OCI-LY1 (cell line): ENCODE data around the gene PCSK7.

ENCODE experiments used
- H2AFZ ChIP-seq: fragments of 200-600 bp; sonication (generic), shearing (Covaris generic); 2 replicates; pipeline ENCODE4 v1.6.0; 2014; ENCODE audit warnings: antibody characterized with exemption, mild to moderate bottlenecking, low read length
- H3F3A ChIP-seq: fragments of 200-600 bp; sonication (generic), shearing (Covaris generic); 2 replicates; pipeline ENCODE4 v1.6.0; 2014; ENCODE audit warnings: mild to moderate bottlenecking, antibody characterized with exemption, low read length, moderate library complexity; ENCODE audit not compliant: insufficient read depth
- H3K27ac ChIP-seq: fragments of 200-600 bp; sonication (generic); 2 replicates; pipeline ENCODE4 v1.5.1; 2014; ENCODE audit warnings: low read length, mixed run types, mild to moderate bottlenecking, low read depth; ENCODE audit not compliant: poor library complexity, severe bottlenecking
- H3K27me3 ChIP-seq: fragments of 200-600 bp; sonication (generic); 2 replicates; pipeline ENCODE4 v1.6.0; 2014; ENCODE audit warnings: antibody characterized with exemption, mild to moderate bottlenecking, low read length, moderate library complexity; ENCODE audit not compliant: insufficient read depth
- H3K36me3 ChIP-seq: fragments of 200-600 bp; sonication (generic); 2 replicates; pipeline ENCODE4 v1.6.1; 2014; ENCODE audit warnings: mild to moderate bottlenecking, antibody characterized with exemption, low read length, moderate library complexity, mixed read lengths; ENCODE audit not compliant: insufficient read depth
- H3K4me1 ChIP-seq: fragments of 200-600 bp; sonication (generic); 2 replicates; pipeline ENCODE4 v1.5.1; 2014; ENCODE audit warnings: mild to moderate bottlenecking, low read length, moderate library complexity; ENCODE audit not compliant: insufficient read depth, severe bottlenecking
- H3K4me2 ChIP-seq: fragments of 200-600 bp; sonication (generic), shearing (Covaris generic); 2 replicates; pipeline ENCODE4 v1.6.1; 2014; ENCODE audit warnings: low read length
- H3K4me3 ChIP-seq: fragments of 200-600 bp; sonication (generic); 2 replicates; pipeline ENCODE4 v1.5.1; 2014; ENCODE audit warnings: low read length, low read depth, mild to moderate bottlenecking, mixed read lengths; ENCODE audit not compliant: poor library complexity, severe bottlenecking
- H3K79me2 ChIP-seq: fragments of 200-600 bp; shearing (Covaris generic); 2 replicates; pipeline ENCODE4 v1.6.1; 2016; ENCODE audit warnings: mixed run types, low read length, mixed read lengths; ENCODE audit not compliant: insufficient read depth
- H3K9ac ChIP-seq: fragments of 200-600 bp; sonication (generic), shearing (Covaris generic); 2 replicates; pipeline ENCODE4 v1.6.1; 2014; ENCODE audit warnings: mild to moderate bottlenecking, low read length, mixed read lengths
- H3K9me2 ChIP-seq: fragments of 200-600 bp; sonication (generic), shearing (Covaris generic); 2 replicates; pipeline ENCODE4 v1.6.1; 2014; ENCODE audit warnings: low read depth, mild to moderate bottlenecking, low read length, mixed read lengths
- H3K9me3 ChIP-seq: fragments of 200-600 bp; shearing (Covaris generic); 2 replicates; pipeline ENCODE4 v1.6.1; 2014; ENCODE audit warnings: low read length, mixed read lengths
- H4K20me1 ChIP-seq: fragments of 200-600 bp; sonication (generic), shearing (Covaris generic); 2 replicates; pipeline ENCODE4 v1.6.0; 2016; ENCODE audit warnings: mild to moderate bottlenecking, low read length; ENCODE audit not compliant: insufficient read depth
- EZH2 ChIP-seq: fragments of 200-600 bp; sonication (generic), shearing (Covaris generic); IDR thresholded peaks from 2 replicates; pipeline ENCODE4 v1.8.0; 2017; ENCODE audit warnings: borderline replicate concordance, mixed run types, mild to moderate bottlenecking, antibody characterized with exemption, low read length, moderate library complexity, mixed read lengths
- TF ChIP-seq, protein P1 (sequence below): fragments of 200-600 bp; sonication (generic), shearing (Covaris generic); IDR thresholded peaks from 2 replicates; pipeline ENCODE4 v1.5.1; 2017; ENCODE audit warnings: mild to moderate bottlenecking, antibody characterized with exemption, low read length, moderate library complexity, mixed read lengths

The PCSK7 gene

DNA sequence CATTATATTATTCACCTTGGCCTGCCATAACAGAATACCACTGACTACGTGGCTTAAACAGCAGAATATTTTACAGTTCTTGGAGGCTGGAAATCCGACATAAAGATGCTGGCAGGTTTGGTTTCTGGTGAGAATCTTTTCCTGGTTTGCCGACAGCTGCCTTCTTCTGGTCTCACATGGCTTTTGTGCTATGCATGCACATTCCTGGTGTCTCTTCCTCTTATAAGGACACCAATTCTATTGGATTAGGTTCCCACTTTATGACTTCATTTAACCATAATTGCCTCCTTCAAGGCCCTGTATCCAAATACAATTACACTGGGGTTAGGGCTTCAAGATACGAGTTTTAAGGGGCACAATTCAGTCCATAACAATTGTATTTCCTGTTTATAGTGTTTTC, 17.7 kb upstream of the PCSK7 start:
- no peaks in the 10 kb centered on the region for H3F3A ChIP-seq
- H3K36me3 ChIP-seq: peaks cover 30% of the 10 kb centered on the region
- H3K9me2 ChIP-seq: no peaks in the 10 kb centered on the region
- no peak for TF ChIP-seq EZH2
- TF ChIP-seq, protein P1, sequence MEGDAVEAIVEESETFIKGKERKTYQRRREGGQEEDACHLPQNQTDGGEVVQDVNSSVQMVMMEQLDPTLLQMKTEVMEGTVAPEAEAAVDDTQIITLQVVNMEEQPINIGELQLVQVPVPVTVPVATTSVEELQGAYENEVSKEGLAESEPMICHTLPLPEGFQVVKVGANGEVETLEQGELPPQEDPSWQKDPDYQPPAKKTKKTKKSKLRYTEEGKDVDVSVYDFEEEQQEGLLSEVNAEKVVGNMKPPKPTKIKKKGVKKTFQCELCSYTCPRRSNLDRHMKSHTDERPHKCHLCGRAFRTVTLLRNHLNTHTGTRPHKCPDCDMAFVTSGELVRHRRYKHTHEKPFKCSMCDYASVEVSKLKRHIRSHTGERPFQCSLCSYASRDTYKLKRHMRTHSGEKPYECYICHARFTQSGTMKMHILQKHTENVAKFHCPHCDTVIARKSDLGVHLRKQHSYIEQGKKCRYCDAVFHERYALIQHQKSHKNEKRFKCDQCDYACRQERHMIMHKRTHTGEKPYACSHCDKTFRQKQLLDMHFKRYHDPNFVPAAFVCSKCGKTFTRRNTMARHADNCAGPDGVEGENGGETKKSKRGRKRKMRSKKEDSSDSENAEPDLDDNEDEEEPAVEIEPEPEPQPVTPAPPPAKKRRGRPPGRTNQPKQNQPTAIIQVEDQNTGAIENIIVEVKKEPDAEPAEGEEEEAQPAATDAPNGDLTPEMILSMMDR: no peak
- no peak overlapping the region for H3K9ac ChIP-seq
- no peaks in the 10 kb centered on the region for H3K27me3 ChIP-seq
- H2AFZ ChIP-seq: no peak overlapping the region
- H3K4me1 ChIP-seq: no peaks in the 10 kb centered on the region
- H3K27ac ChIP-seq: no peak overlapping the region
- H3K4me3 ChIP-seq: no peak overlapping the region
- H3K79me2 ChIP-seq: no peaks in the 10 kb centered on the region
- no peak overlapping the region for H3K4me2 ChIP-seq
- no peaks in the 10 kb centered on the region for H4K20me1 ChIP-seq
- no peaks in the 10 kb centered on the region for H3K9me3 ChIP-seq

DNA sequence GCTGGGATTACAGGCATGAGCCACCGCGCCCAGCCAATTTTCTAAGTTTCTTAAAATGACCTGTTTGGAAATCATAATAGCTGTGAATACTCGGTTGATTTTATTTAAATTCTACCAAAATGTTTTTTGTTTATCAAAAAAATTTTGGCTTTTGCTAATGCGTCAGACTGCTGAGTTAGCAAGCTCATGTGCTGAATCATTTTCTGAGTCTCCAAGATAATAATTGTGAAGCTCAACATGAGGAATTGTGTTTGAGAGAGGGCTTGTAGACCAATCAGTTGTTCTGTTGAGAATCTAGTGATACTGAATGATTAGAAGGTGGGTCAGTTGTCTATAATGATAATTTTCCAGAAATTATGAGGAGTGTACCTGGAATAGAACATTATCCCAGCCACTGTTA, 16.5 kb upstream of the PCSK7 start:
- no peaks in the 10 kb centered on the region for H3K4me1 ChIP-seq
- no peak overlapping the region for H2AFZ ChIP-seq
- no peaks in the 10 kb centered on the region for H3F3A ChIP-seq
- no peaks in the 10 kb centered on the region for H3K9me2 ChIP-seq
- no peaks in the 10 kb centered on the region for H3K79me2 ChIP-seq
- no peaks in the 10 kb centered on the region for H3K9me3 ChIP-seq
- no peak overlapping the region for H3K27ac ChIP-seq
- TF ChIP-seq EZH2: no peak
- TF ChIP-seq, protein P1: no peak
- no peak overlapping the region for H3K4me3 ChIP-seq
- no peaks in the 10 kb centered on the region for H4K20me1 ChIP-seq
- no peak overlapping the region for H3K9ac ChIP-seq
- no peak overlapping the region for H3K4me2 ChIP-seq
- H3K27me3 ChIP-seq: no peaks in the 10 kb centered on the region
- peaks cover 39% of the 10 kb centered on the region for H3K36me3 ChIP-seq

DNA sequence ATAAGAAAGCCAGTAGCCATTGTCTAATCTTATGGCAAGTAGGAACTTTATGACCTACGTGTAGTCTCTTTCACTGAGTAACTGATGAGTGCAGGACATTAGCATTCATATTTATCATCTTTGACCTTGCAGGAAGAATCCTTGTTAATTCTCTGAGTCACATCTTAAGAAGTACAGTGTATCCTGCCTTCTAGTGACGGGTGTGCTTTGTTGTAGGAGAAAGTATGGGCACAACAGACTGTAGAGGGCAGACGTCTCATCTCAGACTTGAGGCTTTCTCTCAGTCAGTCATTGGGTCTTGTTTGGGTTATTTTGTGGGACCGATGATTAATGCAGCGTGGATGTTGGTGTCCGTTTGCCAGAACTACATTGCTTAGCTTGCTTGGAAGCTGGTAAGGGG, 7.4 kb upstream of the PCSK7 start:
- no peak overlapping the region for H2AFZ ChIP-seq
- no peak for TF ChIP-seq EZH2
- TF ChIP-seq, protein P1: no peak
- H3K27me3 ChIP-seq: no peaks in the 10 kb centered on the region
- H3K4me2 ChIP-seq: no peak overlapping the region
- H3K9me2 ChIP-seq: no peaks in the 10 kb centered on the region
- no peaks in the 10 kb centered on the region for H3K79me2 ChIP-seq
- no peaks in the 10 kb centered on the region for H4K20me1 ChIP-seq
- H3K9ac ChIP-seq: no peak overlapping the region
- H3K4me1 ChIP-seq: peaks cover under 1% of the 10 kb centered on the region
- peaks cover 11% of the 10 kb centered on the region; the same call in 1 of the 2 replicates for H3K36me3 ChIP-seq
- no peaks in the 10 kb centered on the region for H3K9me3 ChIP-seq
- H3F3A ChIP-seq: no peaks in the 10 kb centered on the region
- H3K27ac ChIP-seq: no peak overlapping the region
- no peak overlapping the region for H3K4me3 ChIP-seq
